ENCODE measurements around the gene CACNA1C. TPM values are rescaled to one million over a fixed set of nuclear protein-coding genes. Genes with fewer than 3 reads are reported as not detected.

CACNA1C gene
- total and polyA plus RNA-seq, 2 donors (not counting 1 experiment from before 2014, with no cell fraction given): 0.01 to 0.02 TPM

DNA sequence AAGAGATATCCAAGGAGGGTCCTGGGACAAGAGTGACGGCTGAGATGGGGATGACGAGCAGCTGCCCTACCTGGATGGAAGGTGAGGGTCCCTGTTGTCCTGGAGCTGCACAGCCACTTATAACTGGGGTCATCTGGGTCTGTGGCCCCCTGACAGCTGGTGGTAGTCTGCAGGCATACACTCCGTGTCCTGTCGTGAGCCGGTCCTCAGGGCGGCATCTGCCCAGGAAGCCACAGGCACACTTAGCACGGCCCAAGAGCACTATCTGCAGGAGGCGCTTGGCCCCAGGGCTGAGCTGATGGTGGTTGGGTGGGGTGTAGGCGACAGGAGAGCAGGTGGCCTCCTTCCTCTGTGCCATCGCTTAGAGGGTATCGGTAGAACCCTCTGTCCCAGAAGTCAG, 248.1 kb downstream of the CACNA1C start:
- H3K4me2 ChIP-seq (replicated peaks; ENCODE audit: low read depth, low read length, poor library complexity, severe bottlenecking): no peak overlapping the region
- POLR2A ChIA-PET: no interaction called here
- TF ChIP-seq, protein P1, sequence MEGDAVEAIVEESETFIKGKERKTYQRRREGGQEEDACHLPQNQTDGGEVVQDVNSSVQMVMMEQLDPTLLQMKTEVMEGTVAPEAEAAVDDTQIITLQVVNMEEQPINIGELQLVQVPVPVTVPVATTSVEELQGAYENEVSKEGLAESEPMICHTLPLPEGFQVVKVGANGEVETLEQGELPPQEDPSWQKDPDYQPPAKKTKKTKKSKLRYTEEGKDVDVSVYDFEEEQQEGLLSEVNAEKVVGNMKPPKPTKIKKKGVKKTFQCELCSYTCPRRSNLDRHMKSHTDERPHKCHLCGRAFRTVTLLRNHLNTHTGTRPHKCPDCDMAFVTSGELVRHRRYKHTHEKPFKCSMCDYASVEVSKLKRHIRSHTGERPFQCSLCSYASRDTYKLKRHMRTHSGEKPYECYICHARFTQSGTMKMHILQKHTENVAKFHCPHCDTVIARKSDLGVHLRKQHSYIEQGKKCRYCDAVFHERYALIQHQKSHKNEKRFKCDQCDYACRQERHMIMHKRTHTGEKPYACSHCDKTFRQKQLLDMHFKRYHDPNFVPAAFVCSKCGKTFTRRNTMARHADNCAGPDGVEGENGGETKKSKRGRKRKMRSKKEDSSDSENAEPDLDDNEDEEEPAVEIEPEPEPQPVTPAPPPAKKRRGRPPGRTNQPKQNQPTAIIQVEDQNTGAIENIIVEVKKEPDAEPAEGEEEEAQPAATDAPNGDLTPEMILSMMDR (IDR thresholded peaks at IDR 0.05): no peak
- no peak for TF ChIP-seq EZH2 (IDR thresholded peaks at IDR 0.05; ENCODE audit: borderline replicate concordance, insufficient read depth, low read depth, low read length, poor library complexity, severe bottlenecking)
- H4K20me1 ChIP-seq (ENCODE audit: control insufficient read depth, insufficient read depth, low read length, poor library complexity, severe bottlenecking): no peaks in the 10 kb centered on the region
- Mint-ChIP-seq H3K4me3 (no peak overlapping the region), H3K27me3 (peaks cover 15% of the 10 kb centered on the region), H3K27ac (no peak overlapping the region), H3K4me1 (peaks cover 6% of the 10 kb centered on the region), H3K9me3 (ENCODE audit: insufficient read depth) (no peaks in the 10 kb centered on the region)
- H3K4me3 ChIP-seq (ENCODE audit: control extremely low read depth in 1 of 5, extremely low read depth in 1 of 5, insufficient read depth in 1 of 5, low read depth in 2 of 5, low read length in 4 of 5): no peak overlapping the region
- DNase-seq (no peak), ATAC-seq (ENCODE audit: low read depth) (no peak)
- peaks cover 0 to 8% of the 10 kb centered on the region in 2 donors for H3K4me1 ChIP-seq (ENCODE audit: control insufficient read depth in 2 of 2, insufficient read depth in 2 of 2, low read length in 2 of 2)
- no peak overlapping the region for H2AFZ ChIP-seq (ENCODE audit: insufficient read depth, low read depth, low read length, poor library complexity, severe bottlenecking)
- 69% methylated on average over 9 of the region's 11 CpGs for WGBS (ENCODE audit: insufficient coverage)
- H3K36me3 ChIP-seq (replicated peaks in 1 of 2; ENCODE audit: control extremely low read depth in 1 of 2, control insufficient read depth in 1 of 2, extremely low read depth in 1 of 2, insufficient read depth in 2 of 2, low read length in 1 of 2): no peaks in the 10 kb centered on the region
- H3K27ac ChIP-seq (ENCODE audit: low read length in 2 of 2): no peak overlapping the region
- no peak overlapping the region for H3K9ac ChIP-seq (ENCODE audit: low read length)
- H3K27me3 ChIP-seq (replicated peaks in 1 of 4; ENCODE audit: control extremely low read depth in 1 of 4, control insufficient read depth in 3 of 4, insufficient read depth in 4 of 4, low read length in 3 of 4): no peaks in the 10 kb centered on the region
- H3K9me3 ChIP-seq (ENCODE audit: control extremely low read depth in 1 of 3, control insufficient read depth in 2 of 3, insufficient read depth in 1 of 3, low read length in 2 of 3): no peaks in the 10 kb centered on the region
- CTCF ChIA-PET: no interaction called here
- no peaks in the 10 kb centered on the region for H3K79me2 ChIP-seq (ENCODE audit: control insufficient read depth, insufficient read depth, low read length)
- intact Hi-C loops (cut with micrococcal nuclease): no loop called here

DNA sequence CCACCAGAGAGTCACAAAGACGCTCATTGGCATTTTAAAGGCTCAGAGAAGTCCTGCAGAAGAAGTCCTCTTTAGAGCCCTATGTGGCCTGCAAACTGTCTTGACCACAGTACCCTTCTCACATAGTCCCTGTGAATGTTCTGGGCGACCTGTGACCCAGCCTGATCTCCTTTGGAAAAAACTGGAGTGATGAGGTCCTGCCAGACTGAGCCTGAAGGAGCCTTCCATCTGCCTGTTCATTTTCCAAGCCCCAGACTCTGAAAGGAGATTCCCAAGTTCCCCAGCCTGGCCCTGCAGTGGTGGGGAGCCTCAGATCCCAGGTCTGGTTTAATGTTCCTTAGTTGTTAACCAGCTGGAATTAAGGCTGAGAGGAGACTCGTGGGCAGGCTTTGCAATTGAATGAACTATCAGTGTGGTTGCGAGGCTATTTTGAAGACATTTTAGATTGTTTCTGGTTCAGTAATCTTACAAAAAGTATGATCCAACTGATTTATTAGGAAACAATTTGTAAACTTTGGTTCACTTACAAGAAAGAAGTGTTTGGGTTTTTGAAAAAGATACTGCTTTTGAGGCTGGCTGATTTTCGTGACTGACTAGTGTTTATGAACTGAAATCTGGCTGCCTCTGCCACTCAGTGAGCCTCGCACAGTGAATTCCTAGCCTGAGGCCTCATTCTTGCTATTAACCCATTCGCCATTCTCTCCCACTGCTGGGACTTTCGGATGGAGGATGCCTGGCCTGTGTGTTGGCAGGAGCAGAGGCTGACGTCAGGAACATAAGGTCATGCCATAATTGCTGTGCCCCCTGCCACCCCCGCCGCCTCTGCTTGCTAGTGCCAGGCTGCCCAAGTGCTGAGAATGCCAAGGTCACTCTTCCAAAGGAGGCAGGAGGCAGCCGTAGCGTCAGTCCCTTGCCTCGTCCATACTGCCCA, 249.0 kb downstream of the CACNA1C start:
- Mint-ChIP-seq H3K9me3 (ENCODE audit: insufficient read depth) (no peaks in the 10 kb centered on the region), H3K27me3 (peaks cover 13% of the 10 kb centered on the region), H3K4me1 (peaks cover 6% of the 10 kb centered on the region), H3K27ac (no peak overlapping the region), H3K4me3 (no peak overlapping the region)
- Histone ChIP-seq H3K36me3 (replicated peaks in 1 of 2; ENCODE audit: control extremely low read depth in 1 of 2, control insufficient read depth in 1 of 2, extremely low read depth in 1 of 2, insufficient read depth in 2 of 2, low read length in 1 of 2) (no peaks in the 10 kb centered on the region), H3K9ac (ENCODE audit: low read length) (no peak overlapping the region), H4K20me1 (ENCODE audit: control insufficient read depth, insufficient read depth, low read length, poor library complexity, severe bottlenecking) (no peaks in the 10 kb centered on the region), H2AFZ (ENCODE audit: insufficient read depth, low read depth, low read length, poor library complexity, severe bottlenecking) (no peak overlapping the region), H3K79me2 (ENCODE audit: control insufficient read depth, insufficient read depth, low read length) (no peaks in the 10 kb centered on the region), H3K9me3 (ENCODE audit: control extremely low read depth in 1 of 3, control insufficient read depth in 2 of 3, insufficient read depth in 1 of 3, low read length in 2 of 3) (no peaks in the 10 kb centered on the region), H3K4me3 (ENCODE audit: control extremely low read depth in 1 of 5, extremely low read depth in 1 of 5, insufficient read depth in 1 of 5, low read depth in 2 of 5, low read length in 4 of 5) (no peak overlapping the region), H3K27ac (ENCODE audit: low read length in 2 of 2) (no peak overlapping the region), H3K4me1 (ENCODE audit: control insufficient read depth in 2 of 2, insufficient read depth in 2 of 2, low read length in 2 of 2) (peaks cover 0 to 9% of the 10 kb centered on the region in 2 donors), H3K4me2 (replicated peaks; ENCODE audit: low read depth, low read length, poor library complexity, severe bottlenecking) (no peak overlapping the region), H3K27me3 (replicated peaks in 1 of 4; ENCODE audit: control extremely low read depth in 1 of 4, control insufficient read depth in 3 of 4, insufficient read depth in 4 of 4, low read length in 3 of 4) (no peaks in the 10 kb centered on the region)
- 85% methylated on average over 12 of the region's 14 CpGs for WGBS (ENCODE audit: insufficient coverage)
- POLR2A ChIA-PET: no interaction called here
- ATAC-seq (ENCODE audit: low read depth) (no peak), DNase-seq (no peak)
- CTCF ChIA-PET: no interaction called here
- intact Hi-C loops (cut with micrococcal nuclease): no loop called here
- no peak for TF ChIP-seq EZH2 (IDR thresholded peaks at IDR 0.05; ENCODE audit: borderline replicate concordance, insufficient read depth, low read depth, low read length, poor library complexity, severe bottlenecking)
- TF ChIP-seq, protein P1 (IDR thresholded peaks at IDR 0.05): no peak

All from B cell (primary cell).